Right lobe of liver (tissue), 6 donors: ENCODE data around the gene IKBIP. TPM values are rescaled to one million over a fixed set of nuclear protein-coding genes. Genes with fewer than 3 reads are reported as not detected.

Experiments used
- ATAC-seq, 4 donors: fragments of 200-7000 bp; cut with Tn5 transposase; one replicate each; pipeline ENCODE4 v1.9.1; 2020; ENCODE audit warnings: mild to moderate bottlenecking in 4 of 4, moderate library complexity in 4 of 4
- DNase-seq, 3 donors: peaks; one replicate each; pipeline ENCODE4 v3.0.0-alpha.2; 2020
- H3K27ac ChIP-seq, 3 donors: fragments of 200-600 bp; one replicate each; pipeline ENCODE4 v1.8.0; 2022
- H3K27me3 ChIP-seq, 2 donors: fragments of 200-600 bp; one replicate each; pipeline ENCODE4 v1.8.0; 2022
- H3K36me3 ChIP-seq, 4 donors: fragments of 200-600 bp; sonication (generic) in 1 of 4; one replicate each; pipeline versions ENCODE4 v1.5.1 to v1.8.0; 2017 to 2022; ENCODE audit warnings: control low read depth in 1 of 4
- H3K4me1 ChIP-seq, 4 donors: fragments of 200-600 bp; sonication (generic) in 1 of 4; one replicate each; pipeline versions ENCODE4 v1.5.1 to v1.8.0; 2017 to 2022; ENCODE audit warnings: control low read depth in 1 of 4
- H3K4me3 ChIP-seq, 3 donors: fragments of 200-600 bp; one replicate each; pipeline ENCODE4 v1.8.0; 2022
- H3K9me3 ChIP-seq, 4 donors: fragments of 200-600 bp; sonication (generic) in 1 of 4; one replicate each; pipeline versions ENCODE4 v1.5.1 to v1.8.0; 2017 to 2022; ENCODE audit warnings: control low read depth in 1 of 4
- POLR2A ChIP-seq: fragments of 450-650 bp; IDR thresholded peaks from one replicate; pipeline ENCODE4 v1.6.1; 2017; ENCODE audit warnings: antibody characterized with exemption, mild to moderate bottlenecking
- WGBS: methylation state at CpG from one replicate; pipeline ENCODE4 v1.1.6; 2018; ENCODE audit warnings: low coverage, low lambda C conversion rate; ENCODE audit not compliant: insufficient coverage; ENCODE audit errors: missing lambda C conversion rate; 5-methylcytosine and 5-hydroxymethylcytosine counted together
- intact Hi-C, 2 donors: fragments of 100-400 bp; cut with DNase I; formaldehyde crosslinking; loops; one replicate each; pipeline versions ENCODE4 v1.11.2 to v1.14.1; 2022
- total RNA-seq, 6 experiments: library from RNA; depleted of rRNA in 2 of 6; stranded (reverse); fragments of >200 nt in 2 of 6; fragmentation: NEBNext Ultra II Directional in 3 of 6; extraction: Animal tissue kit (Norgen Biotek cat#: 25700) in 3 of 6; gene quantifications; one replicate each; pipeline versions ENCODE4 v1.1.0 to v1.2.4, GENCODE V29; 2016 to 2023
- TF ChIP-seq, protein P1 (sequence below), 4 donors: fragments of 200-600 bp in 3 of 4; fragments of 450-650 bp in 1 of 4; IDR thresholded peaks; one replicate each; pipeline versions ENCODE4 v1.5.1 to v1.8.0; 2016 to 2022; ENCODE audit warnings: antibody characterized with exemption in 4 of 4, mild to moderate bottlenecking in 2 of 4
- donor health status: DM: no; HTN: yes; CAD: no.
- donor health status: DM: no; HTN: no; CAD: no.
- donor health status: DM: no; HTN: no; CAD: no.
- donor health status: DM: no; HTN: yes; CAD: no.
- donor health status: DM: no; HTN: yes; CAD: no.

Gene IKBIP
- total RNA-seq, 6 experiments from 2014 or later, result 2.8 to 12.6 (median 6.6) TPM

DNA sequence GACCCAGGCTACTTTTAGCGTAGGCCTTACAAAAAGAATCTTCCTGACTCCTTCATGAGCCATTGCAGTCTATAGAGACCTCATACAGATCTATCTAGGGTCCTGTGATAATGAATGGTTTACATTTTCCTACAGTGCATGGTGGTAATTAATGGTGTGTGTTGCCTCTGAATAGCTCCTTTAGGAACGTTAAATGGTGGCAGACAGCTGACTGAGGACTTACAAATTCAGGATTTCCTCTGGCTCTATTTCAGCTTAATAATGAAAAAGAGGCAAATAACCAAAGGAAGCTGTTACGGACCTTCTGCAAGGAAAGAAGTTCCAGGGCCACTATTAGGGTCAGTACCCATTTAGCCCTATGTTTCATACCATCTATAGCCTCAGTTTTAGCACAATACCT, 5.1 kb downstream of the IKBIP start:
- no peak for DNase-seq
- WGBS, result 50% methylated on average over 3 of the region's 3 CpGs
- H3K36me3 ChIP-seq, result no peaks in the 10 kb centered on the region
- no peak for TF ChIP-seq POLR2A
- TF ChIP-seq, protein P1, sequence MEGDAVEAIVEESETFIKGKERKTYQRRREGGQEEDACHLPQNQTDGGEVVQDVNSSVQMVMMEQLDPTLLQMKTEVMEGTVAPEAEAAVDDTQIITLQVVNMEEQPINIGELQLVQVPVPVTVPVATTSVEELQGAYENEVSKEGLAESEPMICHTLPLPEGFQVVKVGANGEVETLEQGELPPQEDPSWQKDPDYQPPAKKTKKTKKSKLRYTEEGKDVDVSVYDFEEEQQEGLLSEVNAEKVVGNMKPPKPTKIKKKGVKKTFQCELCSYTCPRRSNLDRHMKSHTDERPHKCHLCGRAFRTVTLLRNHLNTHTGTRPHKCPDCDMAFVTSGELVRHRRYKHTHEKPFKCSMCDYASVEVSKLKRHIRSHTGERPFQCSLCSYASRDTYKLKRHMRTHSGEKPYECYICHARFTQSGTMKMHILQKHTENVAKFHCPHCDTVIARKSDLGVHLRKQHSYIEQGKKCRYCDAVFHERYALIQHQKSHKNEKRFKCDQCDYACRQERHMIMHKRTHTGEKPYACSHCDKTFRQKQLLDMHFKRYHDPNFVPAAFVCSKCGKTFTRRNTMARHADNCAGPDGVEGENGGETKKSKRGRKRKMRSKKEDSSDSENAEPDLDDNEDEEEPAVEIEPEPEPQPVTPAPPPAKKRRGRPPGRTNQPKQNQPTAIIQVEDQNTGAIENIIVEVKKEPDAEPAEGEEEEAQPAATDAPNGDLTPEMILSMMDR (IDR thresholded peaks at IDR 0.05), result no peak
- no peaks in the 10 kb centered on the region for H3K27me3 ChIP-seq
- no peak overlapping the region for H3K27ac ChIP-seq
- no peak for ATAC-seq
- H3K9me3 ChIP-seq, result no peaks in the 10 kb centered on the region
- H3K4me1 ChIP-seq, result no peaks in the 10 kb centered on the region
- no peak overlapping the region for H3K4me3 ChIP-seq
- intact Hi-C loops, result no loop called here

DNA sequence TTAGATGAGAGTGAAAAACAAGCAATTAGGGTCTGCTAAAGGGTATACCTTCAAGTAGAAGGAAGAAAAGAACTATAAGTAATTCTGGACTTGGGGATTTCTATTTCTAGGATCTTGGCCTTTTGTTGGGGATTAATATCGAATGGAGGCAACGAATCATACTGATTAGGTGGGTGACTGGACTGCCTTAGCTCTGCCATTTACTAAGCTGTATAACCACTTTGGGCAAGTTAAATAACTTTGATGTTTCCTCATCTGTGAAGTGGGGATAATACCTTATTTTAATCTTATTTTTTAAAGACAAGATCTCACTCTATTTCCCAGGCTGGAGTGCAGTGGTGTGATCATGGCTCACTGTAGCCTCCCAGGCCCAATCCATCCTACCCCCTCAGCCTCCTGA, 6.6 kb downstream of the IKBIP start:
- ATAC-seq, result no peak
- H3K36me3 ChIP-seq, result no peaks in the 10 kb centered on the region
- WGBS, result 96% methylated on average over 2 of the region's 2 CpGs
- no peak overlapping the region for H3K4me3 ChIP-seq
- TF ChIP-seq, protein P1 (IDR thresholded peaks at IDR 0.05), result no peak
- TF ChIP-seq POLR2A, result no peak
- H3K4me1 ChIP-seq, result no peaks in the 10 kb centered on the region
- DNase-seq, result no peak
- H3K27me3 ChIP-seq, result no peaks in the 10 kb centered on the region
- intact Hi-C loops, result no loop called here
- H3K9me3 ChIP-seq, result no peaks in the 10 kb centered on the region
- no peak overlapping the region for H3K27ac ChIP-seq

DNA sequence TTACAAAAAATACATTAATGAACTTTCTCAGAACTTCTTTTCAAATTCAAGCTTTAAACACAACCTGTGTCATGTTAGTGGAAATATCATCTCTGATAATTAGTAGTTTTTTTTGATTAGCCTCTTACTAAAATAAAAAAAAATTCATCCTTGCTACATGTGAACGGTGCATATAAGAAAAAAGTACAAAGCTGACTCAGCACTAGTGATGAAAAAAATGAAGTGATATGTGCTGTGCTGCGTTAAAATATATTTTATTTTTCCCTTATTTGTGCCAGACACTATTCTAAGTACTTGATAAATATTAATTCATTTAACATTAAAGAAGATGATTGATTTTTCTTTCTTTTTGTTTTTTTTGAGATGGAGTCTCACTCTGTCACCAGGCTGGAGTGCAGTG, 7.5 kb downstream of the IKBIP start:
- DNase-seq, result no peak
- Histone ChIP-seq H3K27me3 (no peaks in the 10 kb centered on the region), H3K36me3 (no peaks in the 10 kb centered on the region), H3K4me1 (no peaks in the 10 kb centered on the region), H3K9me3 (no peaks in the 10 kb centered on the region), H3K4me3 (no peak overlapping the region), H3K27ac (no peak overlapping the region)
- TF ChIP-seq POLR2A, result no peak
- TF ChIP-seq, protein P1 (IDR thresholded peaks at IDR 0.05), result no peak
- intact Hi-C loops, result no loop called here
- ATAC-seq, result no peak
- WGBS, result 61% methylated on average over 2 of the region's 2 CpGs

DNA sequence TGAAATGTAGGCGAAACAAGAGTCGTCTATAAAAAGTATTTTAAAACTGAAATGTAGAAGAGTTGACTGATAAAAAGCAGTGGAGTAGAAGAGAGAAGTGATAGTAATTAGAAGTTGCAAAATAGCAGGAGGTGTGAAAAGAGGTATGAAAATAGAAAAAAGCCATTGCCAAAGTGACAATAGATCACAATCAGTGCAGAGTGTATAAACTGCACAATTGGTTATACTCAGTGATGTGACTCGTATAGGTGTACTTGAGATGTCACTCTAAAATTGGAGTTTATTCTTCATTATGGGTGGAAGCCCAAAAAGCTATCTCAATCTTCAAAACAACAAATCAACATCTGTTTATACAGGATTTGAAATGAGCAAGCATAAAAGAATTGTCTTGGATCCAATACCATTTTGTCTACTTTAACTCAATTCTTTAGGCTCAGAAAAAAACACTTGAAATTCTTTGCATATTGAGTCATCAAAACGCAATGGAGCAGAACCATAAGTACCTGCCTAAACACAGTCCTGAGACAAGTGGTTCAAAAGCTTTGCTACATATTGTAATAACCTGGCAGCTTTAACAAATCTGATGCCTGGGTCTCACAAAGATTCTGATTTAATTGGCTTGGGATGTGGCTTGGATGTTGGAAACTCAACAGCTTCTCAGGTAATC, 8.8 kb downstream of the IKBIP start:
- ATAC-seq (no peak), DNase-seq (no peak)
- Histone ChIP-seq H3K4me3 (no peak overlapping the region), H3K36me3 (no peaks in the 10 kb centered on the region), H3K4me1 (no peaks in the 10 kb centered on the region), H3K27ac (no peak overlapping the region), H3K9me3 (no peaks in the 10 kb centered on the region), H3K27me3 (no peaks in the 10 kb centered on the region)
- WGBS, result 73% methylated on average over 4 of the region's 4 CpGs
- TF ChIP-seq, protein P1 (IDR thresholded peaks at IDR 0.05), result no peak
- TF ChIP-seq POLR2A, result no peak
- intact Hi-C loops, result no loop called here
